Measurements from ENCODE around the gene CRACR2B. TPM values are rescaled to one million over a fixed set of nuclear protein-coding genes. Genes with fewer than 3 reads are reported as not detected.

CRACR2B gene
- total RNA-seq, 4 donors from 2014 or later, result 0.77 to 15.5 (median 2.5) TPM

DNA sequence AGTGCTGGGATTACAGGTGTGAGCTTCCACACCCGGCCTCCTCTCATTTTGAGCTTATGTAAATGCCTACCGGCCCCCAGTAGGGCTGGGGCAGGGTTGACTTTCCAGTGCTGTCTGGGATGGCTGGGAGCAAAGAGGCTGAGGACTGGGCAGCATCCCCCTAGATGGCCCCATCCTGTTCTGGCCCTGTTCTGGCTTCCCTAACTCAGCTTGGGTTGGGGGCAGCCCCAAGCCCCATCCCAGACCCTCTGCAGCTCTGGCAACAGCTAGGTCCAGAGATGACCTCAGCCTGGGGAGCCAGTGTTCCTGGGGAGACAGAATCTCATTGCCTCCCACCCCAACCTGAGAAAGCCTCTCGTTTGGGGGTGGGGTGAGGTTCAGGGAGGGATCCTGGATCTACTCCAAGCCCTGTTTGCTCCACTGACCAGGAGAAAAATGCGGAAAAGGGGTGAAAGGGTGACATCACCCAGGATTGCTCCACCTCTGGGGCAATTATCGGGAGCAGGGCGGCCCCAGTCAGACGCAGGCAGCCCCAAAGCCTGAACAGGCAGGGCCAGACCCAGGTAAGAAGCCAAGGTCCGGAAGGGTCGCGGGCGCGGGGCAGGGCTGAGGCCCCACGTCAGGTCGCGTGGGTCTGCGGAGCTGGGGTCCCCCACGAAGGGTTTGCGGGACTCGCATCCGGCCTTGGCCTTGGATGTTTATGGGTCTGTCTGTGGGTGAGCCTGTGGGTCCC lies 9.2 kb upstream of the CRACR2B start, which contains the start of gene PNPLA2:
TSS of gene PNPLA2 (plus strand) at position 519 of the 733 bp plus-strand sequence. CDS start 805 bp downstream, outside the sequence.
- Histone ChIP-seq H3K36me3 (no peaks in the 10 kb centered on the region), H3K27me3 (no peaks in the 10 kb centered on the region), H3K9me3 (no peaks in the 10 kb centered on the region), H3K27ac (peak within 1 kb of the TSS; percentile 85 to 98), H3K4me3 (peak within 1 kb of the TSS; percentile 46 to 99), H3K4me1 (peaks cover 0 to 21% of the 10 kb centered on the region in 2 donors)
- intact Hi-C loops (cut with DNase I; ENCODE audit: low total_unique reads), result no loop called here
- TF ChIP-seq, protein P1, sequence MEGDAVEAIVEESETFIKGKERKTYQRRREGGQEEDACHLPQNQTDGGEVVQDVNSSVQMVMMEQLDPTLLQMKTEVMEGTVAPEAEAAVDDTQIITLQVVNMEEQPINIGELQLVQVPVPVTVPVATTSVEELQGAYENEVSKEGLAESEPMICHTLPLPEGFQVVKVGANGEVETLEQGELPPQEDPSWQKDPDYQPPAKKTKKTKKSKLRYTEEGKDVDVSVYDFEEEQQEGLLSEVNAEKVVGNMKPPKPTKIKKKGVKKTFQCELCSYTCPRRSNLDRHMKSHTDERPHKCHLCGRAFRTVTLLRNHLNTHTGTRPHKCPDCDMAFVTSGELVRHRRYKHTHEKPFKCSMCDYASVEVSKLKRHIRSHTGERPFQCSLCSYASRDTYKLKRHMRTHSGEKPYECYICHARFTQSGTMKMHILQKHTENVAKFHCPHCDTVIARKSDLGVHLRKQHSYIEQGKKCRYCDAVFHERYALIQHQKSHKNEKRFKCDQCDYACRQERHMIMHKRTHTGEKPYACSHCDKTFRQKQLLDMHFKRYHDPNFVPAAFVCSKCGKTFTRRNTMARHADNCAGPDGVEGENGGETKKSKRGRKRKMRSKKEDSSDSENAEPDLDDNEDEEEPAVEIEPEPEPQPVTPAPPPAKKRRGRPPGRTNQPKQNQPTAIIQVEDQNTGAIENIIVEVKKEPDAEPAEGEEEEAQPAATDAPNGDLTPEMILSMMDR (IDR thresholded peaks at IDR 0.05), result no peak
- no peak for TF ChIP-seq POLR2A (IDR thresholded peaks at IDR 0.05)
- peak; percentile 61 to 68 for DNase-seq

DNA sequence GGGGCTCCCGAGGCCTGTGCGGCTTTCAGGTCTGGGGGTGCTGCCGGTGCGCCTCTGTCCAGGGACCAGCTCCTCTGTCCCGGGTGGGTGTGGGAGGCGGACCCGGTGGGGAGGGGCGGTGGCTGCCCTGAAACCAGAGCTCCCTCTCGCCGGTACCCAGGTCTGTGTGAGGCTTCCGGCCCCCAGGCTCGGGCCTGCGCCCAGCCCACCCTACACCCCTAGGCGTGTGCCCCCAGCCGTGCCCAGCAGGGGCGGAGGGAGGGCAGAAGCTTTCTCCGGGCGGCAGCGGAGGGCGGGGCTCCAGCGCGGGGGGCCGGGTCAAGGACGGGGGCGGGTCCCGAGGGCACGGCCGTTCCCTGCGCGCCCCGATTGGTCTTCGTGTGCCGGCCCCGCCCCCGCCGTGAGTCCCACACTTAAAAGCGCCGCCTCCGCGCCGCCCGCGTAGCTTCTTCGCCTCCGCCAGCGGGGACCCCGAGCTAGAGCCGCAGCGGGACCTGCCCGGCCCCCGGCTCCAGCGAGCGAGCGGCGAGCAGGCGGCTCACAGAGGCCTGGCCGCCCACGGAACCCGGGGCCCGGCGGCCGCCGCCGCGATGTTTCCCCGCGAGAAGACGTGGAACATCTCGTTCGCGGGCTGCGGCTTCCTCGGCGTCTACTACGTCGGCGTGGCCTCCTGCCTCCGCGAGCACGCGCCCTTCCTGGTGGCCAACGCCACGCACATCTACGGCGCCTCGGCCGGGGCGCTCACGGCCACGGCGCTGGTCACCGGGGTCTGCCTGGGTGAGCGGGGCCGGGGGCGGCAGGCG lies 8.4 kb upstream of the CRACR2B start:
- TF ChIP-seq POLR2A (IDR thresholded peaks at IDR 0.05), result peak; percentile 65 to 87
- TF ChIP-seq, protein P1 (IDR thresholded peaks at IDR 0.05), result peak in 3 of 4 experiments; percentile 17 to 29 (median 27)
- Histone ChIP-seq H3K4me1 (peaks cover 0 to 21% of the 10 kb centered on the region in 2 donors), H3K27ac (peak overlapping the region; percentile 85 to 98), H3K36me3 (no peaks in the 10 kb centered on the region), H3K27me3 (no peaks in the 10 kb centered on the region), H3K4me3 (peak overlapping the region; percentile 46 to 99), H3K9me3 (no peaks in the 10 kb centered on the region)
- intact Hi-C loops (cut with DNase I; ENCODE audit: low total_unique reads), result no loop called here
- DNase-seq, result peak; percentile 90 to 92

DNA sequence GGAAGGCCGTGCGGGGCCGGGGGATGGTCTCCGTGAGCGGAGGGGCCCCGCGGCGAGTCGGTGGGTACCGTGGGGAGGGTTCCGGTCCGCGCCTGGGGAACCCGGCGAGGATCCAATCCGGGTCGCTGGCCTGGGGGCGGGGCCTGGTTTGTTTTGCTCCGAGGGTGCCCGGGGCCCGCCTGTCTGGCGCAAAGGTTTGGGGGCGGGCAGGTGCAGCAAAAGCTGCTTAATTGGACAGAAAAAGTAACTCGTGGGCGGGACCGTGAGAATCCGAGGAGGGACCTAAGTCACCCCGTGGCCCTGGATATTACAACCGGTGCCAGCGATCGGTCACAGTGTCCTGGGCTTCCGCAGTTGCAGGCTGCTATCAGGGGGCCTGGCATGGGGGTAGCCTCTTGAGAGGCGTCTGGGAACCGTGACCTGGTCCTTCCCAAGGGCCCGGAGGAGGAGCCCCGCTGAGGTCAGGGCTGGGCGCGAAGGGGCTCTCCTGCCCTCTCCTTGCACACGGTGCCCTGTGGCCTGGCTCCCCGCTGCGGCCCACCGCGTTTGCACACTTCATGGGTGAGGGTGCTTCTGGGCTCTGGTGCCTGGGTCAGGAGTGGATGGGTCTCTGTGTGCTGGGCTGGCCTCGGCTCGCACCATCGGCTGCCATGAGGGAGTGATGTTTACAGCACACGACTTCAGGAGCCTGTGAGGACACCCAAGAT lies 7.6 kb upstream of the CRACR2B start:
- peak overlapping the region; percentile 46 to 99 for H3K4me3 ChIP-seq
- peak overlapping the region; percentile 85 to 98 for H3K27ac ChIP-seq
- TF ChIP-seq, protein P1 (IDR thresholded peaks at IDR 0.05), result no peak
- TF ChIP-seq POLR2A (IDR thresholded peaks at IDR 0.05), result peak in 1 of 2 donors; percentile 32
- no peaks in the 10 kb centered on the region for H3K27me3 ChIP-seq
- H3K4me1 ChIP-seq, result peaks cover 0 to 21% of the 10 kb centered on the region in 2 donors
- H3K9me3 ChIP-seq, result no peaks in the 10 kb centered on the region
- intact Hi-C loops (cut with DNase I; ENCODE audit: low total_unique reads), result no loop called here
- DNase-seq, result peak; percentile 76 to 86
- H3K36me3 ChIP-seq, result no peaks in the 10 kb centered on the region

DNA sequence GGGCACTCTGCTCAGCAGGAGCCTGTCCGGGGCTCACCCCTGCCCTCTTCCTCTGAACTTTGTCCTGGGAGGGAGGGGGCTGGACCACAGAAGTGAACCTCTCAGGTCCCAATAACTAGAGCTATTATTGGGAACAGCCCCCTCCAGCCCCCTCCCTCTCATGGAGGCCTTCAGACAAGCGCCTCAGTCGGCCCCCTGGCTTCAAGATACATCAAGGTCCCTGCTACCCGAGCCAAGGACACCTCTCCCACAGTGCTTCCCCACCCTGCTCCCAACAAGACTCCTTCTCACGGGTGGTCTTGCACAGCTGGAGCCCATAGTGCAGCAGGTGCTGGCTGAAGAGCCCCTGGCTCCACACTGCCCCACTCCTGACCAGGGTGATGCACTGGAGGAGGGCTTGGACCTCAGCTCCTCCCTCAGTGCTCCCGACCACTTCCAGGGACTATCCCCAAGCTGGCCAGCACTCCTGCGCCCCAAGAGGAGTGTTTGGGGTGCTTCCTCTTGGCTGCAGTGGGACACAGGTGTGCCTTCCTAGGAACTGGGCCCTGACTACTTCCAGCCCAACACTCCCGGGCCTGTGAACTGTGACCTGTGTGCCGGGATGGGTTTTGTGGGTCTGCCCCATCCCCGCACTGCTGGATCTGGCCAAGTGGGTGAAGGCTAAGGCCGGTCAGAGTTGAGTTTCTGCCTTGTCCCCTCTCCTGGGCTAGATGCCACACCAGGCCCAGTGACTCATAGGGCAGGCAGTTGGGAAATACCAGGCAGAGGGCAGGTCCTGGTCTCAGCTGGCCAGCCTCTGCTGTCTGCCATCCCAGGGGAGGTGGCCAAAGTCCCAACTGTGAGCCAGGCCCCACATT lies 6.8 kb upstream of the CRACR2B start:
- Histone ChIP-seq H3K4me1 (peaks cover 0 to 21% of the 10 kb centered on the region in 2 donors), H3K27me3 (peaks cover 0 to under 1% of the 10 kb centered on the region in 2 donors), H3K4me3 (peak overlapping the region; percentile 46 to 99), H3K27ac (peak overlapping the region; percentile 85 to 98), H3K36me3 (no peaks in the 10 kb centered on the region), H3K9me3 (no peaks in the 10 kb centered on the region)
- intact Hi-C loops (cut with DNase I; ENCODE audit: low total_unique reads), result no loop called here
- no peak for DNase-seq
- TF ChIP-seq, protein P1 (IDR thresholded peaks at IDR 0.05), result no peak
- TF ChIP-seq POLR2A (IDR thresholded peaks at IDR 0.05), result no peak

Data from uterus (tissue), 4 donors.